Ramos (cell line): ENCODE results near the gene SLC7A8.
"Not testable (repeated sequence)": the region's sequence is repeated elsewhere in the genome, so short reads cannot be mapped to it uniquely, and the experiment has no call there.

Experiments
- in situ Hi-C: fragments of 300-500 bp; cut with MboI; formaldehyde crosslinking; loops from one replicate; pipeline ENCODE4 v1.14.3; 2022; ENCODE audit warnings: low sequenced_read_pairs; ENCODE audit not compliant: unreplicated experiment

SLC7A8 gene

DNA sequence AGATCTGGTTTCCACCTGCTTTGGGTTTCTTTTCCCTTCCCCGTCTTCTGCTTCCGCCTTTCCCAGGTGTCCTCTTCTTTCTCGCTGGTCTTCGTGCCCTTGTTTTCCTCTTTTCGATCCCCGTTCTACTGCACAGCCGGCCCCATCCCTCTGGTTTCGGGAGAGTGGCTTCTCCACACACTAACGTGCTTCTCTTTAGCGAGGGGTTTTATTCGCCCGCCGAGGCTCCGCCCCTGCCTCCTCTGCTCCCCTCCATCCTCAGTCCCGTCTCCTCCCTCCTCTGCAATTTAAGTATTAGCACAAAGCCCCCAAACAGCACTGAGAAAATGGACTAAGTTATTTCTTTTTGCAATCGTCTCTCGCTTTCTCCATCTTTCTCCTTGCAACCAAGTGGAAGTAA, at the start of gene SLC7A8:
Gene SLC7A8 (minus strand): TSS at position 182 of the 400 bp plus-strand sequence. CDS start 746 bp downstream, outside the sequence.
- in situ Hi-C loops: no loop called here

DNA sequence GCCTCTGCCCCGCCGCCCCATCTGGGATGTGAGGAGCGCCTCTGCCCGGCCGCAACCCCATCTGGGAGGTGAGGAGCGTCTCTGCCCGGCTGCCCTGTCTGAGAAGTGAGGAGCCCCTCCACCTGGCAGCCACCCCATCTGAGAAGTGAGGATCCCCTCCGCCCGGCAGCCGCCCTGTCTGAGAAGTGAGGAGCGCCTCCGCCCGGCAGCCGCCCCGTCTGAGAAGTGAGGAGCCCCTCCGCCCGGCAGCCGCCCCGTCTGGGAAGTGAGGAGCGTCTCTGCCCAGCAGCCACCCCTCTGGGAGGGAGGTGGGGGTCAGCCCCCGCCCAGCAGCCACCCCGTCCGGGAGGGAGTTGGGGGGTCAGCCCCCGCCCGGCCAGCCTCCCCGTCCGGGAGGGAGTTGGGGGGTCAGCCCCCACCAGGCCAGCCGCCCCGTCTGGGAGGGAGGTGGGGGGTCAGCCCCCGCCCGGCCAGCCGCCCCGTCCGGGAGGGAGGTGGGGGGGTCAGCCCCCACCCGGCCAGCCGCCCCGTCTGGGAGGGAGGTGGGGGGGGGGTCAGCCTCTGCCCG, 48.9 kb upstream of the SLC7A8 start:
- in situ Hi-C loops: not testable (repeated sequence)

DNA sequence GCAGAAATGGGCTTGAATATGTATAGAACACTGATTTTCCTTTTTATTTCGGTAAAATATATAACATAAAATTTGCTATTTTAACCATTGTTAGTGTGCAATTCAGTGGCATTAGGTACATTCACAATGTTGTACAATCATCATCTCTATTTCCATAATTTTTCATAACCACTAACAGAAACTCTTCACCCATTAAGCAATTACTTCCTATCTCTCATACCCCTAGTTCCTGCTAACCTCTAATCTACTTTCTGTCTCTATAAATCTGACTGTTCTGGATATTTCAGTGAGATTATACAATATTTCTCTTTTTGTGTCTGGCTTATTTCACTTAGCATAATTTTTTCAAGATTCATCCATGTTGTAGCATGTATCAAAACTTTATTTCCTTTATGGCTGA, 45.4 kb upstream of the SLC7A8 start:
- in situ Hi-C loops: no loop called here

DNA sequence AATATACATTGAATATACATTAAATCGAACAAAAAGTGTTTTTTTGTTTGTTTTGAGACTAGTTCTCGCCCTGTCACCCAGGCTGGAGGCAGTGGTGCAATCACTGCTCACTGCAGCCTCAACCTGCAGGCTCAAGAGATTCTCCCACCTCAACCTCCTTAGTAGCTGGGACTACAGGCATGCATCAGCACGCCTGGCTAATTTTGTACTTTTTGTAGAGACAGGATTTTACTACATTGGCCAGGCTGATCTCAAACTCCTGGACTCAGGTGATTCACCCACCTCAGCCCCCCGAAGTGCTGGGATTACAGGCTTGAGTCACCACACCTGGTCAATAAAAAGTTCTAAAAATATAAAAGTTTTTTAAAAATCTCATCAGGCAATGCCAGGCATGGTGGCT, 44.1 kb upstream of the SLC7A8 start:
- in situ Hi-C loops: no loop called here

DNA sequence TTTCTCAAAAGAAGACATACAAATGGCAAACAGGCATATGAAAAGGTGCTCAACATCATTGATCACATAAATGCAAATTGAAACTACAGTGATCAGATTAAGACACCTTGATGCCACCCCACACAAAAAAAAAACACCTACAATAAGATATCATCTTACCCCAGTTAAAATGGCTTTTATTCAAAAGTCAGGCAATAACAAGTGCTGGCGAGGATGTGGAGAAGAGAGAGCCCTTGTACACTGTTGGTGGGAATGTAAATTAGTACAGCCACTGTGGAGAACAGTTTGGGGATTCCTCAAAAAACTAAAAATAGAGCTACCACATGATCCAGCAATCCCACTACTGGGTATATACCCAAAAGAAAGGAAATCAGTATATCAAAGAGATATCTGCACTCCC, 41.5 kb upstream of the SLC7A8 start:
- in situ Hi-C loops: not testable (repeated sequence)

DNA sequence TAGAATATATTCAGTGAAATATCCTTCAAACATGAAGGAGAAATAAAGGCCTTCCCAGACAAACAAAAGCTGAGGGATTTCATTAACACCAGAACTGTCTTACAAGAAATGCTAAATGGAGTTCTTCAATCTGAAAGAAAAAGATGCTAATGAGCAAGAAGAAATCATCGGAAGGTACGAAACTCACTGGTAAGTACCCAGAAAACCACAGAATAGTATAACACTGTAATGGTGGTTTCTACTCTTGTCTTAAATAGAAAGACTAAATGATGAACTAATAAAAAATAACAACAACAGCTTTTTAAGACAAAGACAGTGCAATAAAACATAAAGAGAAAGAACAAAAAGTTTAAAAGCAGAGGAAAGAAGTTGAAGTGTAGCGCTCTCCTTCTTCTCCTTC, 35.6 kb upstream of the SLC7A8 start:
- in situ Hi-C loops: no loop called here

DNA sequence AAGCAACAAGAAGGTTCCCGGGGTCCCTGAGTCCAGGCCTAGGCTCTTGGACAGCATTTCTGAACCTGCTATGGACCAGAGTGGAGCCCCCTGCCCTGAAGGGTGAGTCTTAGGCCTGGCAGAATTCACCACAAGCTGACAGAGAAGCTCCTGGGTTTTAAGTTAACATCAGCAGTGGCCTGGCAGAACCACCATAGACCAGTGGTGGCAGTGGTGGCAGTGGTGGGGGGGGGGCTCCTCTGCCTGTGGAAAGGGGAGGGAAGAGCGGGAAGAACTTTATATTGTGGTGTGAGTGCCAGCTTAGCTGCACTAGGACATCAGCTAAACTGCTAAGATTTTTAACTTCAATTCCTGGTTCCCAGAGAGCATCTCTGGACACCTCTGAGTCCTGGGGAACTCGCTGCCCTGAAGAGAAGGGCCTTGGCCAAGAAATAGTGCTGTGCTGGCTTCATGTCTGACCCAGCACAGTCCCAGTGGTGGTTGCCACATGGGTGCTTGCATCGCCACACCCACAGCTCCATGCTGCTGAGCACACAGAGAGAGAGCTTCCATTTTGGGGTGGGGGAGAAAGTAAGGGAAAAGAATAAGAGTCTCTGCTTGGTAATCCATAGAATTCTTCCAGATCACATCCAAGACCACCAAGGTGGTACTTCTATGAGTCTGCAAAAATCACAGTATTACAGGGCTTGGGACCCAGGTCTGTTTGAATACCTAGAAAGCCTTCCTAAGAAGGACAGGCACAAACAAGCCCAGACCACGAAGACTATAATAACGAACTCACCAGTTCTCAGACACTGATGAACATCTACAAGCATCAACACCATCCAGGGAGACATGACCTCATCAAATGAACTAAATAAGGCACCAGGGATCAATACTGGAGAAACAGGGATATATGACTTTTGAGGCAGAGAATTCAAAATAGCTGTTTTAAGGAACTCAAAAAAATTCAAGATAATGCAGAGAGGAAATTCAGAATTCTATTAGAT, 33.9 kb upstream of the SLC7A8 start:
- in situ Hi-C loops: no loop called here

DNA sequence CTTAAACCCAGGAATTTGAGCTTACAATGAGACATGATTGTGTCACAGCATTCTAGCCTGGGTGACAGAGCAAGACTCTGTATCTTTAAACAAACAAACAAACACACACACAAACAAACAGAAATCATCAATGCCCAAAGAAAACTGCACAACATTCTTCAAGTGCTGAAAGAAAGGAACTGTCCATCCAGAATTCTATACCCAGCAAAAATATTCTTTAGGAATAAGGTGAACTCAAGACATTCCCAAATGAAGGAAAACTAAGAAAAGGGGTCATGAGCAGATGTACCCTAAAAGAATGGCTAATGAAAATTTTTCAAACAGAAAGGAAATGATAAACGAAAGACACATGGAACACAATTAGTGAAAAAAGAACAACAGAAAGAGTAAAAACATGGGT, 32.0 kb upstream of the SLC7A8 start:
- in situ Hi-C loops: no loop called here

DNA sequence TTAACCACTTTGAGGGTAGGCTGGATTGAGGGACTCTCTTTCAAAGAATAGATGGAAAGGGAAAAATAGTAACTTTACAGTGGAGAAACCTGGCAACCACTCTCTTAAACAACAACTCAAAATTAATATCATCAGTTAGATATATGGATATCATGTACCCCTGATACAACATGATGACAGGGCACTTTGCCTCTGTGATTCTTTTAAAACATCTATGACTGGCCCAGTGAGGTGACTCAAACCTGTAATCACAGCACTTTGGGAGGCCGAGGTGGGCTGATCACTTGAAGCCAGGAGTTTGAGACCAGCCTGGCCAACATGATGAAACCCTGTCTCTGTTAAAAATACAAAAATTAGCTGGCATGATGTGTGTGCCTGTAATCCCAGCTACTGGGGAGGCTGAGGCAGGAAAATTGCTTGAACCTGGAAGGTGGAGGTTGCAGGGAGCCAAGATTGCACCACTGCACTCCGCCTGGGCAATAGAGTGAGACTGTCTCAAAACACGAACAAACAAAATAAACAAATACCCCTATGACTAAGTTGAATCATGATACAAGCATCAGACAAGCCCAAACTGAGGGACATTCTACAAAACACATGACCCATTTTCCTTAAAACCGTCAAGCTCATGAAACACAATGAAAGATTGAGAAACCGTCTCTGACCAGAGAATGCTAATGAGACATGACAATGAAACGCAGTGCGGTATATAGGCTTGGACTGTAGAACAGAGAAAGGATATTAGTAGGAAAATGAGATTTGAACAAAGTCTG, 26.4 kb upstream of the SLC7A8 start:
- in situ Hi-C loops: no loop called here

DNA sequence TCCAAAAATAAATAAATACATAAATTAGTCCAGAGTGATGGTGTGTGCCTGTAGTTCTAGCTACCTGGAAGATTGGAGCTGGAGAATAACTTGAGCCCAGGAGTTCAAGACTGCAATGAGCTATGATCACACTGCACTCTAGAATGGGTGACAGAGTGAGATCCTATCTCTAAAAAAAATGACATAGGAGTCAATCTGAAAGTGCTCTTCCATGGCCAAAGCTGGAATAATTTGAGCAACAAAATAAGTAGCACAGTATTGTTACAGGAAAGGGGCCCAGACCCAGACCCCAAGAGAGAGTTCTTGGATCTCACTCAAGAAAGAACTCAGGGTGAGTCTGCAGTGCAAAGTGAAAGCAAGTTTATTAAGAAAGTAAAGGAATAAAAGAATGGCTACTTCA, 24.9 kb upstream of the SLC7A8 start:
- in situ Hi-C loops: no loop called here

DNA sequence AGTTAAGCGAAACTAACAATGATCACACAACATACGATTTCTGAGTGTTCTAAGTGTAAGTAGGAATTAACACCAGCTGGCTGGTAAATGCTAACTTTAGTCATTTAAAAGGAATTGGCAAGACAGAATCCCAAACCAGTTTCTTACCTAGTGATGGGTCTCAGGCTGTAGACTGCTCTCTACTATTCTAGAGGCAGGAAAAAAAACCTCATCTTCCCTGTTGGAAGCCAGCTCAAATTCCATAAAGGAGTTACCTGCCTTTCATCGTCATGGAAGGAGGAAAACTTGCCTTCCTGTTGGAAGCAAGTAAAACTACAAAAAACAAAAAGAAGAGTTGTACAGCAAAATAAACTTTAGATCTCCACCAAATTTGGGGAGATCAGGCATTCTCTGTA, 23.7 kb upstream of the SLC7A8 start:
- in situ Hi-C loops: no loop called here

DNA sequence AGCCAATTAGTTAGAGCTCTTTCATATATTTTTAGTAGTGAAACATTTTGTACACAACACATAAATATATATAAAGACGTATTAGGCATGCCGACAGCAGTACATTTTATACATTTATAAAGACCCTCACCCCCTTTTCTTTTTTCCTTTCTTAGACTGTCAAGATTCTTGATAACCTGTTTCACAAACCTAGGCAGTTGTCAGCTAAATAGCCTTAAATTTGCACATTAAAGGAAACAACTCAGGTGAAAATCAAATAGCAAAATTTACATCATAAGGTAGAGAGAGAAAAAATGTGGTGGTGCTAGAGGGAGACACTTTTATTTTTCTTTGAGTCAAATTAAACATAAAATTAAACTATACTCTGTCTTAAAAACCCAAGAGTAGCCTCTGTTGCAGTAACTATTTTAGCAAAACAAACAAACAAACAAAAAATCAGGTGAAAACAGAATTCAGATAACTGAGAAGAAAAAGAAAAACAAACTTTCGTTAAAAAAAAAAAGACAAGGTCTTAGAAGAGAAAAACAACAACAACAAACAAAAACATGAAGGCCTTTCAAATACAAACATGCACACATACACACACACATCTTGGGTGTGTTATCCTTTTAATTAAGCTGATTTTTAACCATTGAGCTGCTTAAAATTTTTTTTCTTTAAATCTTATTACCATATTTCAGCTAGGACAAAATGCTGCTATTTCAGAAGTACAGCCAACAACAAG, 23.1 kb upstream of the SLC7A8 start:
- in situ Hi-C loops: no loop called here

DNA sequence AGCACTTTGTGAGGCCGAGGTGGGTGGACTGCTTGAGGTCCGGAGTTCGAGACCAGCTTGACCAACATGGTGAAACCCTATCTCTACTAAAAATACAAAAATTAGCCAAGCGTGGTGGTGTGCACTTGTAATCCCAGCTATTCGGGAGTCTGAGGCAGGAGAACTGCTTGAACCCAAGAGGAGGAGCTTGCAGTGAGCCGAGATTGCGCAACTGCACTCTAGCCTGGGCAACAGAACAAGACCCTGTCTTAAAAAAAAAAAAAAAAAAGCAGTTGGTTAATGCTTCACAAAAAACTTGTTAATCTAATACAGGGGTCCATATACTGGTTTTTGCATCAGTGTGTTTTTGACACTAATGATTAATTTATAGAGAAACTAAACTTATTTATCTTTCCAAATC, 18.5 kb upstream of the SLC7A8 start:
- in situ Hi-C loops: no loop called here

DNA sequence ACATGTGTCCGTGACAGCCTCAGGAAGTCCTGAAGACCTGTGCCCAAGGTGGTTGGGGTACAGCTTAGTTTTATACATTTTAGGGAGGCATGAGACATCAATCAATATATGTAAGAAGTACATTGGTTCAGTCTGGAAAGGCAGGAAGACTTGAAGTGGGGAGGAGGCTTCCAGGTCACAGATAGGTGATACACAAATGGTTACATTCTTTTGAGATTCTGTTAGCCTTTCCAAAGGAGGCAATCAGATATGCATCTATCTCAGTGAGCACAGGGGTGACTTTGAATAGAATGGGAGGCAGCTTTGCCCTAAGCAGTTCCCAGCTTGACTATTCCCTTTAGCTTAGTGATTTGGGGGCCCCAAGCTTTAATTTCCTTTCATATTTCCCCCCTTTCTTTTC, 15.7 kb upstream of the SLC7A8 start:
- in situ Hi-C loops: not testable (repeated sequence)

DNA sequence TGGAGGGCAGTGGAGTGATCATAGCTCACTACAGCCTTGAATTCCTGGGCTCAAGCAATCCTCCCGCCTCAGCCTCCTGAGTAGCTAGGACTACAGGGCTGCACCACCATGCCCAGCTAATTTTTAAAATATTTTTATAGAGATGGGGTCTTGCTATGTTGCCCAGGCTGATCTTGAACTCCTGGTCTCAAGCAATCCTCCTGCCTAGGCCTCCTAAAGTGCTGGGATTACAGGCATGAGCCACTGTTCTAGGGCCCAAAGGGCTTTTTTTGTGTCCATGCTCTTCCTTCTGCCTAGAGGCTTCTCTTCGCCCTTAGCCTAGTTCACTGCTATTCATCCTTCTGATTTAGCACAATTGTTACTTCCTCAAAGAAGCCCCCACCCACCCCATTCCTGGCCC, 13.0 kb upstream of the SLC7A8 start:
- in situ Hi-C loops: not testable (repeated sequence)

DNA sequence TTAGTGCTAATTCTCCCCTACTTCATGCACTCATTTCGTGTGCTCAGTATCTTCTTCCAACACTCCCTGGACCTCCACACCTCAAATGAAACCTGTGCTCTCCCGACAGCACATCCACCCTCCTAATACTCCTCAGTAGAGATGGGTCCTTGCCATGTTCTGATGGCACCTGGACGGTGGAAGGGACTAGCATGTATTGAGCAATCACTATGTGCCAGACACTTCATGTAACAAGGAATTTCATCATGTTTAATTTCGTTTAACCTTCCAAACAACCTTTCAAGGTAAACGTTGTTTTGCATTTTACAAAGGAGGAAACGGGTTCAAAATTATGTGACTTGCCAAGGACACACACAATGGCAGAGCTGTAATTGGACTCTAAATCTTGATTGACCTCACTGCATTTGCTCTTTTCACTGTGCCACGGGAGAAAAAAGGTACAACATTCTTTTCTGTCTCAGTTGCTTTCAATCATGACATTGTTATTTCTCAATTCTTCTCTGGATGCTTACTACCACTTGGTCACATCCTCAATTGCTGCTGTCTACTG, 12.2 kb upstream of the SLC7A8 start:
- in situ Hi-C loops: no loop called here

DNA sequence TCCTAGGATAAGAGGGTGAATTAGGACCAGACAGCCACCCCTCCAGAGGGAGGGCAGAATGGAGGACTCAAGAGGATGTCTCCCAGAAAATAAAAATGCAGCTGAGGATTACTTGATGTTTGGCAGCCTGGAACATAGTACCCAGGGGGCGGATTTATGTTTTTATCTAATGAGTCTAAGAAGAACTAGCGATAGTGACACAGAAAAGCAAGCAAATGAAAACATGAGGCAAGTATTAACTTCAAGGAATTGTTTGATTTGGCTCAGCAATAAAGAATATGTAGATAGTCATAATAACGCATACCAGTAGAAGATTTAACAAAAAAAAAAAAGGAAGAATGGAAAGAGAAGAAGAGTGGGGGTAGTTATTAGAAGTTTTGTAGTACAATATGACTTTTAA, 10.0 kb upstream of the SLC7A8 start:
- in situ Hi-C loops: no loop called here

DNA sequence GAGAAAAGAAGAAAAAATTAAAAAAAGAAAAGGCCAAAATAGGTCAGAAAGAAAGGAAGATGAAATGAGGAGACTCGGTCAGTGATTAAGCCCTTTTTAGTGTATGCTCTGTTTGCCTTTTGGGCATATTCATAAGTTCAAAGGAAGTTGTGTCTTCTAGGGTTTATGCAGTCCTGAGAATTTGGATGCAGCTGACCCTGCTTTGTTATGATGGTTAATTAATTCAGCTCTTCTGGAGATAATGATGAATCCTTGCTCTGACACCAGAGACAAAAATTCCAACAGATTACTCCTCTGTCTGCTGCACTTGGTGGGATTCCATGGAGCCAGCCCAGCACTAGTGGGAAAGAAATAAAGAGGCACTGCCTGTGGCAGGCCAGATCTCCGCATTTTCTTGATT, 4.5 kb upstream of the SLC7A8 start:
- in situ Hi-C loops: no loop called here

DNA sequence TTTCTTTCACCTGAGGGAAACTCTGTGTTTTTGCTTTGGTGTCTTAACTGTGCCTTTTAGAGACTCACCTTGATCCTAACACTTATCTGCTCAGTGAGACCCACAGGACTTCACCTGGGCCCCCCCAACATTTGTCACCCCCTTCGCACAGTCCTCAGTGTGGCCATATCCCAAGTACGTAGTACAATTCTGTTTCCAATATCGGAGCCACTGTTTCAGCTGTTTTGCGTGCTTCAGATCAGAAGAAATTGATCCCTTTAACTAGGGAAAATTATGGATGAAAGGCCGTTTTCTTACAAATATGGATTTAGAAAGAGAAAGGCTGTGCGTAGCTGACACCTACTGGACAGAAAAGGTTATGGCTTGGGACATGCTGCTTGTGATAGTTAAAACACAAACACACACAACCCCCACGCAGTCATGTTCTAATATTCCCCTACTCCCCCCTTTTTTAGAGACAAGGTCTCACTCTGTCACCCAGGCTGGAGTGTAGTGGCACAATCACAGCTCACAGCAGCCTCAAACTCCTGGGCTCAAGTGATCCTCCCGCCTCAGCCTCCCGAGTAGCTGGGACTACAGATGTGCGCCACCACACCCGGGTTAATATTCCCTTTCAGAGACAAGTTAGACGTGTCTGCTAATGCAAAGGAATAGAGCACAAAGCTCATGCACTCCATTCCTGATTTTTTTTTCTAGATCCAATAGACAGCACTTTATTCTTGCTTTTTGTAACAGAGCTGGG, 3.6 kb upstream of the SLC7A8 start:
- in situ Hi-C loops: no loop called here
